Spleen (tissue), 7 donors: ENCODE measurements around the gene P2RY6.

ENCODE experiments used
- CTCF ChIP-seq, 11 experiments: fragments of 200-600 bp in 7 of 11; fragments of 450-650 bp in 4 of 11; sonication (generic) in 4 of 11; IDR thresholded peaks in 8 of 11; conservative IDR thresholded peaks in 3 of 11; 1 replicate in 7 of 11; 2 replicates in 4 of 11; pipeline versions ENCODE4 v1.4.0 to v1.8.0; 2016 to 2021; ENCODE audit warnings: antibody characterized with exemption in 11 of 11, inconsistent platforms in 4 of 11, mild to moderate bottlenecking in 1 of 11
- POLR2A ChIP-seq, 3 donors: fragments of 450-650 bp; IDR thresholded peaks; one replicate each; pipeline ENCODE4 v1.5.1; 2017; ENCODE audit warnings: antibody characterized with exemption in 3 of 3, mild to moderate bottlenecking in 1 of 3
- donor health status: DM: no; HTN: no; CAD: no; lungs with moderate emphysema.
- donor health status: DM: no; HTN: no; CAD: no.
- donor health status: DM: no; HTN: no; CAD: no.

GRCh38 chr11:73312036-73312435 lies 39.9 kb downstream of the P2RY6 start:
- TF ChIP-seq POLR2A (IDR thresholded peaks at IDR 0.05) (no peak), CTCF (IDR thresholded peaks at IDR 0.05 in 8 of 11, conservative IDR thresholded peaks at IDR 0.05 in 3 of 11) (no peak)
